OCI-LY1 (cell line): Measurements from ENCODE around the gene PSENEN.

ENCODE experiments used
- H2AFZ ChIP-seq: fragments of 200-600 bp; sonication (generic), shearing (Covaris generic); 2 replicates; pipeline ENCODE4 v1.6.0; 2014; ENCODE audit warnings: antibody characterized with exemption, mild to moderate bottlenecking, low read length
- H3F3A ChIP-seq: fragments of 200-600 bp; sonication (generic), shearing (Covaris generic); 2 replicates; pipeline ENCODE4 v1.6.0; 2014; ENCODE audit warnings: mild to moderate bottlenecking, antibody characterized with exemption, low read length, moderate library complexity; ENCODE audit not compliant: insufficient read depth
- H3K27ac ChIP-seq: fragments of 200-600 bp; sonication (generic); 2 replicates; pipeline ENCODE4 v1.5.1; 2014; ENCODE audit warnings: low read length, mixed run types, mild to moderate bottlenecking, low read depth; ENCODE audit not compliant: poor library complexity, severe bottlenecking
- H3K27me3 ChIP-seq: fragments of 200-600 bp; sonication (generic); 2 replicates; pipeline ENCODE4 v1.6.0; 2014; ENCODE audit warnings: antibody characterized with exemption, mild to moderate bottlenecking, low read length, moderate library complexity; ENCODE audit not compliant: insufficient read depth
- H3K36me3 ChIP-seq: fragments of 200-600 bp; sonication (generic); 2 replicates; pipeline ENCODE4 v1.6.1; 2014; ENCODE audit warnings: mild to moderate bottlenecking, antibody characterized with exemption, low read length, moderate library complexity, mixed read lengths; ENCODE audit not compliant: insufficient read depth
- H3K4me1 ChIP-seq: fragments of 200-600 bp; sonication (generic); 2 replicates; pipeline ENCODE4 v1.5.1; 2014; ENCODE audit warnings: mild to moderate bottlenecking, low read length, moderate library complexity; ENCODE audit not compliant: insufficient read depth, severe bottlenecking
- H3K4me2 ChIP-seq: fragments of 200-600 bp; sonication (generic), shearing (Covaris generic); 2 replicates; pipeline ENCODE4 v1.6.1; 2014; ENCODE audit warnings: low read length
- H3K4me3 ChIP-seq: fragments of 200-600 bp; sonication (generic); 2 replicates; pipeline ENCODE4 v1.5.1; 2014; ENCODE audit warnings: low read length, low read depth, mild to moderate bottlenecking, mixed read lengths; ENCODE audit not compliant: poor library complexity, severe bottlenecking
- H3K79me2 ChIP-seq: fragments of 200-600 bp; shearing (Covaris generic); 2 replicates; pipeline ENCODE4 v1.6.1; 2016; ENCODE audit warnings: mixed run types, low read length, mixed read lengths; ENCODE audit not compliant: insufficient read depth
- H3K9ac ChIP-seq: fragments of 200-600 bp; sonication (generic), shearing (Covaris generic); 2 replicates; pipeline ENCODE4 v1.6.1; 2014; ENCODE audit warnings: mild to moderate bottlenecking, low read length, mixed read lengths
- H3K9me2 ChIP-seq: fragments of 200-600 bp; sonication (generic), shearing (Covaris generic); 2 replicates; pipeline ENCODE4 v1.6.1; 2014; ENCODE audit warnings: low read depth, mild to moderate bottlenecking, low read length, mixed read lengths
- H3K9me3 ChIP-seq: fragments of 200-600 bp; shearing (Covaris generic); 2 replicates; pipeline ENCODE4 v1.6.1; 2014; ENCODE audit warnings: low read length, mixed read lengths
- H4K20me1 ChIP-seq: fragments of 200-600 bp; sonication (generic), shearing (Covaris generic); 2 replicates; pipeline ENCODE4 v1.6.0; 2016; ENCODE audit warnings: mild to moderate bottlenecking, low read length; ENCODE audit not compliant: insufficient read depth
- EZH2 ChIP-seq: fragments of 200-600 bp; sonication (generic), shearing (Covaris generic); IDR thresholded peaks from 2 replicates; pipeline ENCODE4 v1.8.0; 2017; ENCODE audit warnings: borderline replicate concordance, mixed run types, mild to moderate bottlenecking, antibody characterized with exemption, low read length, moderate library complexity, mixed read lengths
- TF ChIP-seq, protein P1 (sequence below): fragments of 200-600 bp; sonication (generic), shearing (Covaris generic); IDR thresholded peaks from 2 replicates; pipeline ENCODE4 v1.5.1; 2017; ENCODE audit warnings: mild to moderate bottlenecking, antibody characterized with exemption, low read length, moderate library complexity, mixed read lengths

The PSENEN gene

DNA sequence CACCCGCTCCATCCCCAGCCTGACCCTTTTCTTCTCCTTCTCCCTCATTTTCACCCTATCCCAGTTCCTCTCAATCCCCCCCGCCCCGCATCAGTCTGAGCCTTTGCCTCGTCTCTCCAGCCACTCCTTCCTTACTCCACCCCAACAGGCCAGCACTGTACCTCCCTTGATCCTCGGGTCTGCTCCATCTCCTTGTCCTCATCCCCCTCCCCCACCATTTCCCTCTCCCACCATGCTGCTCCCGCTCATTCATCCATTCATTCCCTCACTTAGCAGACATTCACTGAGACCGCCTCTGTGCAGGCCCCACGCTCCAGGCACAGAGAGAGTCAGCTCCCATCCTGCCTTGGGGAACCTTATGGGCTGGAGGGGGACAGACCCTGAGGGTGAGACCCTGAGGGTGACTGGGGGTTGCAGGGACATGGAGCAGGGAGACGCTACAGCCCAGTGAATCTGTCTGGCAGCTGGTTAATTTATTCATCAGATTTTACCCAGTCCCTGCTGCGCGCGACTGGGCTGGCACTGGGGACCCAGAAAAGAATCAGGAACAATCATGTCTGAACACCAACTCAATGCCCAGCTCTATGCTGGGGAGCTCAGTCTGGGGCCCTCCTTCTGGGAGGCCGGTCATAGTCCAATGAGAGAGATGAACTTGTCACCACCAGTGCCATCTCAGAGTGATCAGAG lies 30.8 kb downstream of the PSENEN start:
- no peaks in the 10 kb centered on the region for H3K9me2 ChIP-seq
- H3K36me3 ChIP-seq, result peaks cover 3% of the 10 kb centered on the region; the same call in 1 of the 2 replicates
- H3K4me1 ChIP-seq, result peaks cover 19% of the 10 kb centered on the region
- H3K9ac ChIP-seq, result peak overlapping the region; percentile 78
- H3K27ac ChIP-seq, result no peak overlapping the region
- no peaks in the 10 kb centered on the region for H3K27me3 ChIP-seq
- no peaks in the 10 kb centered on the region for H3K79me2 ChIP-seq
- TF ChIP-seq, protein P1, sequence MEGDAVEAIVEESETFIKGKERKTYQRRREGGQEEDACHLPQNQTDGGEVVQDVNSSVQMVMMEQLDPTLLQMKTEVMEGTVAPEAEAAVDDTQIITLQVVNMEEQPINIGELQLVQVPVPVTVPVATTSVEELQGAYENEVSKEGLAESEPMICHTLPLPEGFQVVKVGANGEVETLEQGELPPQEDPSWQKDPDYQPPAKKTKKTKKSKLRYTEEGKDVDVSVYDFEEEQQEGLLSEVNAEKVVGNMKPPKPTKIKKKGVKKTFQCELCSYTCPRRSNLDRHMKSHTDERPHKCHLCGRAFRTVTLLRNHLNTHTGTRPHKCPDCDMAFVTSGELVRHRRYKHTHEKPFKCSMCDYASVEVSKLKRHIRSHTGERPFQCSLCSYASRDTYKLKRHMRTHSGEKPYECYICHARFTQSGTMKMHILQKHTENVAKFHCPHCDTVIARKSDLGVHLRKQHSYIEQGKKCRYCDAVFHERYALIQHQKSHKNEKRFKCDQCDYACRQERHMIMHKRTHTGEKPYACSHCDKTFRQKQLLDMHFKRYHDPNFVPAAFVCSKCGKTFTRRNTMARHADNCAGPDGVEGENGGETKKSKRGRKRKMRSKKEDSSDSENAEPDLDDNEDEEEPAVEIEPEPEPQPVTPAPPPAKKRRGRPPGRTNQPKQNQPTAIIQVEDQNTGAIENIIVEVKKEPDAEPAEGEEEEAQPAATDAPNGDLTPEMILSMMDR, result no peak
- TF ChIP-seq EZH2, result no peak
- H3K4me3 ChIP-seq, result peak overlapping the region; percentile 80
- peak overlapping the region; percentile 80 for H3K4me2 ChIP-seq
- no peaks in the 10 kb centered on the region for H3K9me3 ChIP-seq
- H2AFZ ChIP-seq, result no peak overlapping the region
- no peaks in the 10 kb centered on the region for H4K20me1 ChIP-seq
- H3F3A ChIP-seq, result no peaks in the 10 kb centered on the region

DNA sequence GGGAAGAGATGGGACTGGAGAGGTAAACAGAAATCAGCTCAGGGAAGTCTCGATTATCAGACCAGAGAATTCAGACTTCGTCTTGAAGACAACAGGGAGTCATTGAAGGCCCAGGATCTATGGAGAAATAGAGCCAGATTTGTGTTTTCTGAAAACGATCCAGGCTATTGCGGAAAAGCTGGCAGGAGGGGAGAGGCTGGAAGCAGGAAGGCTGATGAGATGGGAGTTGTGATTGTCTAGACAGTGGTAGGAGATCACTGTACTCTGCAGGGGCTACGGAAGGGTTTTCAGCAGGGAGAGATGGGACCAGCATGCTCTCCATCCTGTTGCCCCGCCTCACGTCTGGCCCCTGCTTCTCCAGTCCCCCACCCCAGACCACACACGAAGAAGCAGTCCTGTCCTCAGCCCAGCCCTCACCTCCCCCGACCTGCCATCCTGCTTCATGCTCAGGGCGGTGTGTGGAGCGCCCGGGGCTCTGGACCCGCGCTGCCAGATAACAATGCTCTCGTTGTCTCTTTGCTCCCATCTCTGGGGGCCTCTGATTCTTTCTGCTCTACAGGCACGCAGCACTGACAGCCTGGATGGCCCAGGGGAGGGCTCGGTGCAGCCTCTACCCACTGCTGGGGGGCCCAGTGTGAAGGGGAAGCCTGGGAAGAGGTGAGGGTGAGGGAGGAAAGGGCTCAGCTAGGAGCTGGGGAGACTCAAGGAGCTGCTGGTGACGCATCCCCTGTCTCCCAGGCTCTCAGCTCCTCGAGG lies 31.8 kb downstream of the PSENEN start:
- Histone ChIP-seq H3K79me2 (no peaks in the 10 kb centered on the region), H3K9ac (no peak overlapping the region; the same call in 1 of the 2 replicates), H3K27ac (no peak overlapping the region), H3K4me3 (no peak overlapping the region), H3K9me2 (no peaks in the 10 kb centered on the region), H2AFZ (no peak overlapping the region), H3K36me3 (peaks cover 7% of the 10 kb centered on the region; the same call in 1 of the 2 replicates), H3K9me3 (no peaks in the 10 kb centered on the region), H3K27me3 (no peaks in the 10 kb centered on the region), H3F3A (no peaks in the 10 kb centered on the region), H3K4me1 (peaks cover 19% of the 10 kb centered on the region), H3K4me2 (no peak overlapping the region), H4K20me1 (no peaks in the 10 kb centered on the region)
- TF ChIP-seq, protein P1, result no peak
- no peak for TF ChIP-seq EZH2

DNA sequence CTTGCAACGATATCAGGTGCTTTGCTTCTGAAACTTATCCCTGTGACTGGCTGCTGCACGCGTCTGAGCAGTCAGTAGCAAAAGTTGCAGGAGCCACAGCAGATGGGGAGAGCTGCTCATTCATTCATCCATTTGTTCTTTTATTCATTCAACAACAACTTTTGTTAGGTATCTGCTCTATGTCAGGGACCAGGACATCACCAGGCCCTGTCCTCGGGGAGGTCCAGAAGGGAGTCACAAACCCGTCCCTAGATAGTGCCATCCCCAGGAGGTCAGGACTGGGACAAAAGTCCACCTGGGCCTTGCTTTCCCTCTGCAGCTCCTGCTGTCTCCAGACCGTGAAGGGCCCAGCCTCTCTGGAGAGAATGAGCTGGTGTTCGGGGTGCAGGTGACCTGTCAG lies 32.5 kb downstream of the PSENEN start:
- Histone ChIP-seq H3K79me2 (no peaks in the 10 kb centered on the region), H3F3A (no peaks in the 10 kb centered on the region), H3K27ac (no peak overlapping the region), H2AFZ (no peak overlapping the region), H3K36me3 (peaks cover 14% of the 10 kb centered on the region; the same call in 1 of the 2 replicates), H3K9ac (no peak overlapping the region), H3K27me3 (no peaks in the 10 kb centered on the region), H3K4me3 (no peak overlapping the region), H3K9me2 (no peaks in the 10 kb centered on the region), H3K9me3 (no peaks in the 10 kb centered on the region), H3K4me2 (no peak overlapping the region), H3K4me1 (peaks cover 19% of the 10 kb centered on the region), H4K20me1 (no peaks in the 10 kb centered on the region)
- TF ChIP-seq, protein P1, result no peak
- no peak for TF ChIP-seq EZH2
